Measurements from ENCODE around the gene SLC23A1.

SLC23A1 gene

DNA sequence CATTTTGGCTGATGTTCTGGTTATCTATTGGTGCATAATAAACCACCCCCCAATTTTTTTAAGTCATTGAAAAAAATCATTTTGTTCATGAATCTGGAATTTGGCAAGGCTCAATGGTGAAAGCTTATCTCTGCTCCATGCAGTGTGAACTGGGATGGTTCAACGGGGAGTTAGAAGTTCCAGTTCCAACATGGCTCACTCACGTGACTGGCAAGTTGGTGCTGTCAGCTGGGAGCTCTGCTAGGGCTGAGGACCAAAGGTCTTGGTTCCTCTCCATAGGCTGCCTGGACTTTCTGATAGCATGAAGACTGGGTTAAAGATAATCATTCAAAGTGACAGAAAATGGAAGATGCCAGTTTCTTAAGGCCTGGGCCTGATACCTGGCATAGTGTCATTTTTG is 23.9 kb upstream of the SLC23A1 start:
- DNase-seq: no peak

DNA sequence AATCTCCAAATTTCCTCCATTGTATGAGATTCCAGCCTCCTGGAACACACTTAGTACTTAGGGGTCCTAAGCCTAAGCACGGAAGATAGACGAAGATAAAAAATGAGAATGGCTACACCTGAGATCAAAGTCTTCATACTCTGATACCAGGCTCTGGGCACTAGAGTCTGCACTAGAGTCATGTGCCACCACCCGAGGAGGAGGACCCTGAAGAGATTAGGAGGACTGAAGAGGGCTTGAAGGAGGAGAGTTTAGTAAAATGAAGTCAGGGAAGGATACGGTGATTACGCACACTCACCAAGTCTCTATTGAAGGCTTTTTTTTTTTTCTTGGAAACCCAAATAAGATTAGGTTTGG is 21.4 kb upstream of the SLC23A1 start:
- DNase-seq: no peak

DNA sequence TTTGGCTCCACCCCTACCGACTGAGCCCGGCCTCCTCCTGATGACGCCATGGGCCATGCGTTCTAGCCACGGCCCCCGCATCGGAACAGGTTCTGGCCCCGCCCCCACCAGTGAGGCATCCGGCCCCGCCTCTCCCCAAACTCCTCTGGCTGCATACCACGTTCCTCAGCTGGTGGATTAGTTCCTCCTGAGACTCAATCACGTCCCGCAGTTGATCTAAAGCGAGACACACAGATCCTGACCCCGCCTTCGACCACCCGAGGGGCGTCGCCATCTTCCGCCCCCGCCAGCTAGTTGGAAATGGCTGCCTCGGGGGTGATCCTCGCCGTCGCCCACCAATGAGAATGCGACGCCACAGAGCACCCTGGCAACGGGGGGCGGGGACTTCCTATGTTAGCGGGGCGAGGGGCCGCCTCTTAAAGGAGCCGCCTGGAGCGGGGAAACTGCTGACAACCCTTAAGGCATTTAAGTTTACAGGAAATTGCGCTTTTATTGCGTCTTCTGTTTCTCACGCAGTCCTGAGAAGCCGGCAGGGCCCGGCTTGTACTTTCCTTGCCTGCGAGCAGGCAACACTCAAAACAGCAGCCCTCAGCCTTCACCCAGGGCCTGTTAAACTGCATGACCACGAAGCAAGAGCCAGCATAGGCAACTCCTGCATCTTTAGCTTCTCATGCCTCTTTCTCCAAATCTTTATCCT is 20.8 kb upstream of the SLC23A1 start, which contains the start of gene SPATA24:
SPATA24 (minus strand) TSS at position 303 of the 697 bp plus-strand sequence; CDS start at position 274, 29 bp downstream.
- DNase-seq: peak; percentile 99

DNA sequence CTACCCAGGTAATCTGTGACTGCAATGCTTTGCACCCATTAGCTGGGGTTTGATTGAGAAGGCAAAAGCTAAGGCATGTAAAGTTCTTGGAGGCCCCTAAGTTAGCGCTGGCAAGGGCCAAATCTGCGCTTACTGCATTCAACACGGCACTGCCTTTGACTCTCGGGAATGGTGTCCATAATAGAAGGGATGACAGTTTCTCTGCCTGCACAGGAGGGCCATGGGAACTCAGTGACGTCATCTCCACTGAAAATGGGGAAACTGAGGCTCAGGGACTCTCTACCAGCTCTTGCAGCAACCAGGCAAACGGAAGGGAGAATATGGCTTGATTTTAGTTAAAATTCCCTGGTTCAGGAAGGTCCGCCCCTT is 20.3 kb upstream of the SLC23A1 start:
- DNase-seq: no peak

DNA sequence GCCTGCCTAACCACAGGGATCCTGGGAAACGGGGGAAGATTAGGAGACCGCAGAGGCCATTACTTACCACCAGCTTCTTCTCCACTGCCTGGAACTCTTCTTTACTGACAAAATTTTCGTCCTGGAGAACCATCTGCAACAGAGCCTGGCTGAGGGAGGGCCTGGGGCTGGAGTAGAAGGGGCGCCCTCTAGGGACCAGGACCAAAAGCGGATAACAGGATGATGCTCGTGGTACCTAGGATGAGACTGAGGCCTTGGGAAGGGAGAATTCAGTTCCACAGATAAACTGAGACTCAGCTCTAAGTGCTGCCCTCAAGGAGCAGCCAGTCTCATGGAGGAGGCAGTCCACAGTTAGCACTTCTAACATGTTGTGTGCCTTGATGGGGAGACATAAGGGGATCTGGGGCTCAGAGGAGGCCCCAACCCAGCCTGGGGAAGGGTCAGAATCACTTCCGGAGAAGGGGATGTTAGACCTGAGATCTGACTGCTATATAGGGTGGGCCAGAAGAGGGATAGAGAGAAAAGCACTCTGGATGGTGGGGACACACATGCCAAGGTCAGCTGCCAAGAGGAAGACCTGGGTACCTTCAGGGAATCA is 19.6 kb upstream of the SLC23A1 start:
- no peak for DNase-seq

DNA sequence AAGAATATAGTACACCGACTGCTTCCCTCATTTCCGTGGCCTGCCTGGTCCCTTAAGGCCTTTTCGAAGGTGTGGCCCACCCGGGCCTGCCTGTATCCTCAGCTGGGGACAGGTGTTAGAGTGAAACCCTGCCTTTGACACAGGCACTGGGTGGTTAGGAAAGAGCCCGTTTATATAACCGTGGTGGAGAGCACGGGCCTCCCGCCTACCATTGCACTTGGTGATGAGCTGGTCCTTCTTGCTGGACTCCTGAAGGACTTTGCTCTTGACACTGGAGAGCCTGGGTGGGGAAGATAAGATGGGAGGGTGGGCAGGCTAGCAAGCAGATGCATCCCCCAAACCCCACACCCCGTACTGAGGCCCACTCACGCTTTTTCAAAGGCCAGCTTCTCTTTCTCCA is 18.4 kb upstream of the SLC23A1 start:
- no peak for DNase-seq

DNA sequence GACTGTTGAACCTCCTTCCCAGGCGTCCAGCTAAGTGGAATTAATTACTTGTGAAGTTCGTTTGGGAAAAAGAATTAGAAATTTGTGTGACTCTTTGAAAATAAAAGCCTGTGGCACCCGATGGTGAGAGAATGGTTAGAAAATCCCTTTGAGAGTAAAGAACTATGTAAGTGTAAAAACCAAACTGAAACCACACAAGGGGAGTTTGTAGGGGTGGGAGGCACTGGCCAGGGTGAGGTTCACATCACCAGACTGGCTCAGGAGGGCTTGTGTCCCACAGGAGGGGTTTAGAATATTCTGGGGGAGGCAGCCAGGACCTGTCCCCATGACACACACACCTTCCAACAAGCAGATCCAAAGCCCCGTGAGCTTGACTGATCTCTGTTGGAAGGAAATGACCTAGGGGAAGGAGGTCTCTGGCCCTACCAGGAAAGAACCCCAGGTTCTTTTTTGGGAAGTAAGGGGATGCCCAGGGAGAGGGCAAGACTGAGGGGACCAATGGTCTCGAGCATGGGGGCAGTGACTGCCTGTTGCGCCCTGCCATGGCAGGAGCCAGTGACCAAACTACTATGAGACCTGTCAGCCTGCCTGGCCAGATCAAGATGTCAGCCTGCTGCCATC is 16.5 kb upstream of the SLC23A1 start:
- DNase-seq: no peak

DNA sequence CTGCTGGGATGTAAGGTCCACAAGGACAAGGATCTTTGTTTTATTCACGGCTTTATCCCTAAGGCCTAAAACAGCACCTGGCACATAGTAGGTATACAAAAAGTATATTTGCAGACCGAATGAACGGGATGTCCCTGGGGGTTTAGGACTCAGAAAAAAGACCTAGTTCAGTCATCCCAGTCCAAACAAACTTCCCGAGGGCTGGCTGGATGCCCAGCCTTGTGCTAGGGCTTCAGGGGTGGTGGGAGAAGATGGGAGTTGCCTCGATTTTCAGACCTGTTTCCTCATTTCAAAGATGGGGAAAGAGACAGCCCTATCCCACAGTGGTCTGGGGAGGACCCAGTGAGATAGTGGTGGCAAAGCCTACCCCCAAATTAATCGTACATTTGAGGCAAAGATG is 14.8 kb upstream of the SLC23A1 start:
- no peak for DNase-seq

DNA sequence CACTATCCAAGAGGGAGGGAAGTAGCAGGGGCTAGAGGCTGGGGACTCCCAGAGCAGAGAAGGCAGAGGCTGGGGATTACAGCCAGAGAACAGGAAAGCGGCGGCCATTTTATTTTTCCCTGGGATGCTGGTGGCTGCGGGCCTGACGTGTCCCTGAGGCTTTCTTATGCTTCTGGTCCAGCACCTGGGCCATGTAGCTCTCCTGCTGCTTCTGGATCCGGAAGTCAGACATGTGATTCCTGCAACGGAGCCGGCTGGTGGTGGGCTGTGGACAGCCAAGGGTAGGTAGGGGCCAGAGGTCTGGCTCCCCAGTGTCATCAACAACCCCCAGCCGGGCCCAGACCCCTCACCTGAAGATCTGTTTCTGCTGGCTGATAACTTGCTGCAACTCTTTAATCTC is 13.6 kb upstream of the SLC23A1 start:
- no peak for DNase-seq

DNA sequence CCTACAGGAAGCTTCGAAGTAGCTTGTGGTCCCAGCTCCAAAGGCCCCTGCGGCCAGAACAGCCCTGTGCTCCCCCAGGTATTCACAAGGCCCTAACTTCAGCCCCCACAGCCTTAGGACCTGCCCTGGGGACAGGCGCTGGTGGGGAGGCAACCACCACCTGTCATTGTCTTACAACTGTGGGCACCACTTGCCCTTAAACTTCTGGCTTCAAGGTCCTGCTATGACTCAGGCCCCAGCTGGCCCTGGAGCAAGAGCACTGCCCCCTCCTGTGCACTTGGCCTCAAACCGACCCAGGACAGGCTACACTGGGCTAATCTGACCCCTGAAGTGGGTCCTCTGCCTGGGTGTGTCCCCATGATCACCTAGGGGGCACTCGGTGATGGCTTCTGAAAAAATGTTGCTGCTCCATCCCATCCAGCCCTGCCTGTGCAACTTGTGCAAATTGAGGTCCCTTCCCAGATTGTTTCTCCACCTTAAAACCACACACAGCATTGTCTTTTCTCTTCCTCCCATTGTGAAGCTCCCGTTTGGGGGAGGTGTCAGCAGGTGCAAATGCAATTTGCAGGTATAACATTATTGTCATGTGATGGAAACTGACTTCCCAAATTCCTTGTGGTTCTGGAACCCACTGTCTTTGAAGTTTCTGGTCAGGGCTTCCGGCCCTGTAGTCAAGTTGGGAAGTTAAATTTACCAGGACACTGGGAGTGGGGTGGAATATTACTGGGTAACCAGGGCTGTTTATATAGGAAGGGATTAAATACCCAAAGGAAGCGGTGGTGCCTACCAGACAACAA is 12.9 kb upstream of the SLC23A1 start:
- no peak for DNase-seq

DNA sequence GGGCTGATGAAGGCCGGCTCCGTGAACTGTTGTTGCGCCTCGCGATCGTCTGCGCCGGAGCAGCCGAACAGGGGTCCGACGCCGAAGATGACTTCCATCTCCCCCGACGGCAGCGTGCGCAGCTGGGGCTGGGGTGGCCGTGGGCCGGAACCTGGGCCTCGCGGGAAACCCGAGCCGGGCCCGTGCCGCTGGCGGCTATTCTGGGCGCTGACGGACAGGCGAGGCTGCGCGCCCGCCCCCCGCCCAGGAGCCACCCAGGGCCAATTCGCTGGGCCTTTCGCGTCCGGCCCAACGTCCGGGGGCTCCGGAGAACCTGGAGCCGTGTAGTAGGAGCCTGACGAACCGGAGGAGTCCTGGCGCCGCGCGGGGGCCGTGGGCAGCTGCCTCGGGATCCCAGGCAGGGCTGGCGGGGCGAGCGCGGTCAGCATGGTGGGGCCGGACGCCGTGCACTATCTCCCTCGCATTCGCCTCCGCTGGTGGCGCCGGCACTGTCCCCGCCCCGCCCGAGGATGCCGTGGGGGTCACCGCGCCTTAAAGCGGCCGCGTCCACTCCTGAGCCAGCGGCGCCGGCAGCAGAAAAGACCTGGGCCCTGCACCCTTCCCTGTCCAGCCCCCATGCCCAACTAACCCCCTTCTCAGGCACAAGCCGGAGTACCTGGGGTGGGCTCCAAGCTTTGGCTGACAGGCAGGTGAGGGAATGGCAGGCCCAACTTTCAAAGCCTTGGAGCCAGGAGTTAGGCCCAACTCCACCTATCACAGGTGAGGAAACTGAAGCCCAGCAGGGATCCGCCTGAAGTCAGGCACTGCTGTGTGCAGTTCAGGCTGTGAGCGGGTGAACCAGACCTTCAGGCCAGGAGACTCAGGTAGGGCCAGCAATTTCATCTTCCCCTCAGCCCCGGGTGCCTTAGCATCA is 11.8 kb upstream of the SLC23A1 start, which contains the start of gene PROB1:
PROB1 (minus strand) TSS at position 451 of the 913 bp plus-strand sequence; CDS start at position 428, 23 bp downstream.
- DNase-seq: no peak

DNA sequence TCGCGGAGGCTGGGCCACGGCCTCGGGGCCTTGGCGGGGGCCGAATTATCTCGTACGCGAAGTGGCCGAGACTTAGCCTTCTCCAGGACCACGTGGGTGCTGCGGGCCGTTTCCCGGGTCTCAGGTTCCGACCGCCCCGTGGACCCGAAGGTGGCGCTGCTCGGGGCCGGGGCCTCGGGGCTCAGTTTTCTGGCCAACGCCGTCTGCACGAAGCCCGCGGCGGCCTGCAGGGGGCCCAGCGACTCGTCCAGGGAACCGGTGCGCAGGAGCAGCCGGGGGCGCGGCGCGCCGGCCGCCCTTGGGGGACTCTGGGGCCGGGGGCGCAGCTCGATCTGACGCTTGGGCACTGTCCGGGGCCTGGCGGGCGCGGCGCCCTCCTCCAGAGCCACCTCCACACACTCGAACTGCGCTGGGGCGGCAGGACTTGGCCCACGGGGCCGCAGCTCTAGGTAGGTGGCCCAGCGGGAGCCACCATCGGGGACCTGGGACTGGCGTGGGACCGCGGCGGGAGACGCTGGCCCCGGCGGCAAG is 11.1 kb upstream of the SLC23A1 start:
- DNase-seq: peak; percentile 63

DNA sequence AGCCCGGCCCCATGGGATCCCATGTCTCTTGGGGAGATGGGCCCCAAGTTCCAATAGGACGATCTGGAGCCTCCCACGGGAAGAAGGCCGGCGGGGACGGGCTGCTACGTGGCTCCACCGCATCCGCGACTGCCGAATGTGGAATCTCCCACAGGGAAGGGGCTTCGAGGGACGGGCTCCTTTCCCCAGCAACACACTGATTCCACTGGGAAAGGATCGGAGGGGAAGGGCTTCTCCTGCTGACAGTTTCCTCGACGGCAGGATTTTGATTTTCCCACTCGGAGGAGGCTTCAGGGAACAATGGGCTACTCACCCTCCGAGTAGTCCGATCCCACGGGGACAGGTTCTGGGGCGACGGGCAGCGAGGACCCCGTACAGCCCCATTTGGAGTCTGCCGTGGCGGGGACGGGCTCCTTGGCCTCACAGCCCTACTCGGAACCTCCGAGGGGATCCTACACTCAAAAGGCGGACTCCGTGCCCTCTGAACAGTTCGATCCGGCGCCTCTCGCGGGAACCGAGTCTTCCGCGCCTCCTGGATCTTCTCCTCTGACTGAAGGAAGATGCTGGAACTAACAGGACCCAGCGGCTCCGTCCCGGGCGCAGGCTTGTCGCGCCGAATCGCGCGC is 10.5 kb upstream of the SLC23A1 start:
- DNase-seq: no peak

DNA sequence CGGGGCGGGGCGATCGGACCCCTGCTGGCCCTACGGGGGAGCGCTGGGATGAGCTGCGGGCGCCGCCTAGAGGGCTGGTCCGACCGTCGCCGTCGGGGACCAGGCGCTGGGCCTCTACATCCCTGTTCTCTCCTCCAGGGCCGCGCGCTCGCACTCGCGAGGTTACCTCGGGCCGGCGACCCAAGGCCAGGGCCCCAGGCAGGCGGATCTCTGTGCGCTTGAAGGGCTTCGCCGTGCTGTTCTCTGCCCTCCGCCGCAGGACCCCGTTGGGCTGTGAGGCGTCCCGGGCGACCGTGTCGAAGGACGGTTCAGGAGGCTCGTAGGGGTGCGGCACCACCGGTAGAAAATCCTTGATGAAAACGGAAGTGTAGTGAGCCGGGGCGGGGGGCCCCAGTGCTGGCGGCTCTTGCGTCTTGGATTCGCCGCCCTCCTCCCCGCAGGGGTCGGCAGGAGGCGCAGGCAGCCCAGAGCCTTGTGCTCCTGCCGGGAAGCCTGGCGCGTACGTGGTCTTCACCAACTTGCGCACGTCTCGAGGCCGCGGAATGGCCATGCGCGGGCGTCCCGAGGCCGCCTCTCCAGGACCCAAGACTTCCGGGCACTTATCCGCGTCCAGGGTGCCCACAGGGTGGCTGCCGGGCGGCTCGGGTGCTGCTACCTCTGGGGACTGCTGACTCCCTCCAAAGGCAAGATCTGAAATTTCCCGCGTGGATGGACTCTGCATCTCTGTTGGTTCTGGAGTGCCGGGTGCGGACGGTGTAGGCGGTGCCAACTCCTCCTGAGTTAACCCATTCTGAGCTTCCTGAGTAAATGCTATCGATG is 9.8 kb upstream of the SLC23A1 start:
- DNase-seq: peak; percentile 83

DNA sequence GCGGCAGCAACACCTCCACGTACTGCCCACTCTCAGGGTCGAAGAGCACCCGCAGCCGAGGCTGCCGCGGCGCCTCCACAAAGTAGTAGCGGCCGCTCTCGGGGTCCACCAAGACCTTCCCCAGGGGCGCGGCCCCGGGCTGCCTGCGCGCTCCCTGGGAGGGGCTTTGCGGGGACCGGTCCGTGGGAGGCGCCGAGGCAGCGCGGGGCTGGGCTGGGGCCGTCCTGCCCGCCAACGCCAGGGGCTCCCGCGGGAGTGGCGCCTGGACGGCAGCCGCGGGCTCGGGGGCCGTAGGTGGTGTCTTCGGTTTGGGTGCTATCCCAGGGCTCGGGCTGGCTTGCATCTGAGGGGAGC is 9.2 kb upstream of the SLC23A1 start:
- DNase-seq: no peak

DNA sequence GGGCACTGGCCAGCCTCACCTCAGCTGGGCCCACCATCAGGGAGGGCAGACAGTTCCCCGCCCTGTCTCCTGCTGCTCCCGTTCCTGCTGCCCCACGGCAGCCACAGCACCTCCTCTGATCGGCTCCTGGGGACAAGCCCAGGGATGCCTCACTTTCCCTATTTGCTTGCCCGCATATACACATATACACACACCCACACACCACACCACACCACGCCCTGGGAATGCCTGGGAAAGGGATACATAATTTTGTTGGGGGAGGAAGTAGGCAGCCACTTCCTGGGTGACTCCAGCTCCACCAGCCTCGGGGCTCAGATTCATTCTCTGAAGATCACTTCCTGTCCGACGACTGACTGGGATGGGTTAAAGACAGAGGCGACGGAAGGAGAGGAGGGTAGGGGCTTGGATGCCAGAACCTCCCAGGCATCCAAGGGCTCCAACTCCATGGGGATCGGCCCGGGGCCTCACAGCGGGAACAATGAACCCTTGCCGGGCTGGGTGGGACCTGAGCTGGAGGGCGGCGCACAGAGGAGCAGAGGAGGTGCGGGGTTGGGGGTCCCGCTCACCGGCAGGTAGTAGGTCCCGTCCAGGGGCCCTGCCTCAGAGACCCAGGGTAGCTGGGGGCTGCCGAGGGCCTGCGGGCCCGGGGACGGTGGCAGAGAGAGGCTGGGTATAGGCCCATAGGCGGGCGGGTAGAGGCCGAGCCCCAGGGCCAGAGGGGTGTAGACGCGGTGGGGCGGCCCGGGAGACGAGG is 8.7 kb upstream of the SLC23A1 start:
- DNase-seq: no peak

DNA sequence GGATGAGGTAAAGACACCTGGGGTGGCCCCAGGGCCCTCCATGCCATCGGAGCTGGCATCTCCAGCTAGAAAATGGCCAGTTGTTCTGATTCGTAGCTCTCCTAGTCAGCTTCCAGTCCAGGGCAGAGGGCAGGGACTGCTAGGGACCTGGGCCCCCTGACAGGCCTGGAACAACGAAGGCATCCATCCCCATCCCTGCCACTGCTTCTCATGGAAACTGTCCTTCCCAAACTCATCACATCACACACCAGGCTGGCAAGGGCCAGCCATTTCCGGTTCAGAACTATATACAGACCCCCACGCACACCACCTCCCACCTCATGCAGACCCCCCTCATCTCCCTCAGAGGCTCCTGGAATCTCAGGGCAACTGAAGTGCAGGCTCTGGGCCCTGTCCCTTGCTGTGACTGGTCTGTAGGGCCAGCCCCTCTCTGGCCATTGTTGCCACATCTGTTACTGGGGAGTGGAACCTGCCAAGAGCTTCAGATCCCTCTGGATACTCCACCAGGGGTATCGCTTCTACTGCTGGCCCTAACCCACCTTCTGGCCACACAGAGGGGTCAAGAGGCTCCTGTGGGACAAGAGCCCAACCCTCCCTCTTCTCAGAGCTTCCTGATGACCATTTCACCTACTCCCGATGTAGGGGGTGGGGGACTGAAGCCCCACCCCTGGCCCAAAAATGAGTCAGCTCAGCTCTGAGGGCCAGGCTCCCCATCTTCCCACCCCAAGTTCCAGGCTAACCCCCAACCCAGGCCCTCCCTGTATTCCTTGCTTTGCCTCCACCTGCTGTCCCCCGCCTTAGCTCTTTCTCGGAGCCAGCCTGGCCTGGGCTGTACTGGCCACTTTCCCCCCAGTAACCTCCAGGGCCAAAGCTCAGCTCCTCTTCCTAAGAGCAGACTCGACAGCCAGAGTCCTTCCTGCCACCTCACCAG is 7.8 kb upstream of the SLC23A1 start:
- DNase-seq: no peak

DNA sequence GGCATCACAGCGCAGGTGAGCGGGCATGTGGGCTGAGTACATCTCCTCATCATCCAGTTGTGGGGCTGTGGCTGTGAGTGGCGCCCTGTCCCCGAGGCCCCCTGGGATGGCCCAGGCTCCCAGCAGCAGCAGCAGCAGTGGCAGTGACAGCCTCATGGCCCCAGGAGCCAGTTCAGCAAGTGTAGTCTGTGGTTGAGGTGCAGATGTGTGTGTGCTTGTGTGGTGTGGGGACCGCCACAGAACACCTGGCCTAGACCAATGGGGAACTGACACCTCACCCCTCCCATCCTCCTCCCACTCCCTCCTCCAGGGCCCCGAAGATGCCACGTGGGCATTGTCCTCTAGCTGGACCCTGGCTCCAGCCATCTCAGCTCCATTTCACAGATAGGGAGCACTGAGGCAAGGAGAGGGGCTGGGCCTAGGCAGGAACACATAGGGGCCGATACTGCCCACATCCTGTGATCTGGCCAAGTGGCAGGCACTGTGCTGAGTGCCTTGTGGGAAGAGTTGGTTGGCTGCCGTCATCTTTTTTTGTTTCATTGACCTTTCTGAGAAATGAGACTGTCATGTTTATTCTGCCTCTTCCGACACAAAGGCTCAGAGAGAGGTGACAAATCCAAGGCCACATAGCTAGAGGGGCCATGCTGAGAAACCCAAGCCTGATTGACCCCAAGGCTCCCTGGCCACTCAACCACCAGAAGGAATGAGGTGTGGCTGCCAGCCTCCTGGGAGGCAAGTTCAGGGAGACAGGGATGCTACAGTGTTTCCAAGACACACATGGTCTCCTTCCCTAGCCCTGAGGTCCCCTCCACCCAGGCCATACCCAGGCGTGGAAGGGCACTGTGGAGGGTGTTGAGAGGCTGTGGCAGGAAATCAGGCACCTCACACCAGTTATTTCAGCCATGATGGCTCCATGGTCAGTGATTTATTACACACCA is 6.9 kb upstream of the SLC23A1 start, which contains the start of gene MZB1:
MZB1 (minus strand) TSS at position 213 of the 938 bp plus-strand sequence; CDS start at position 156, 57 bp downstream.
- peak; percentile 66 for DNase-seq

All from activated naive CD4-positive, alpha-beta T cell treated with Interleukin-2 at 50 U/mL for 16 hours (primary cell).